DOHH2 (cell line): ENCODE measurements around the gene PCYT2.

ENCODE experiments used
- H3F3A ChIP-seq: fragments of 200-600 bp; sonication (generic), shearing (Covaris generic); 2 replicates; pipeline ENCODE4 v1.6.0; 2016; ENCODE audit warnings: antibody characterized with exemption, mild to moderate bottlenecking; ENCODE audit not compliant: control insufficient read depth, insufficient read depth
- H3K27ac ChIP-seq: fragments of 200-600 bp; sonication (generic); 2 replicates; pipeline ENCODE4 v1.5.1; 2014; ENCODE audit warnings: low read depth, mild to moderate bottlenecking, low read length, moderate library complexity
- H3K27me3 ChIP-seq: fragments of 200-600 bp; sonication (generic); 2 replicates; pipeline ENCODE4 v1.6.1; 2014; ENCODE audit warnings: mild to moderate bottlenecking, low read length, mixed read lengths; ENCODE audit not compliant: control insufficient read depth
- H3K36me3 ChIP-seq: fragments of 200-600 bp; sonication (generic); 2 replicates; pipeline ENCODE4 v1.6.1; 2014; ENCODE audit warnings: mild to moderate bottlenecking, low read length, moderate library complexity, mixed read lengths; ENCODE audit not compliant: control insufficient read depth
- H3K4me1 ChIP-seq: fragments of 200-600 bp; sonication (generic); 2 replicates; pipeline ENCODE4 v1.6.1; 2014; ENCODE audit warnings: mild to moderate bottlenecking, low read length, mixed read lengths; ENCODE audit not compliant: control insufficient read depth
- H3K4me2 ChIP-seq: fragments of 200-600 bp; sonication (generic); 2 replicates; pipeline ENCODE4 v1.6.0; 2014; ENCODE audit warnings: mild to moderate bottlenecking, low read length, moderate library complexity
- H3K4me3 ChIP-seq: fragments of 200-600 bp; sonication (generic); 2 replicates; pipeline ENCODE4 v1.5.1; 2014; ENCODE audit warnings: mild to moderate bottlenecking, low read length, mixed read lengths
- H3K79me2 ChIP-seq: fragments of 200-600 bp; sonication (generic); 2 replicates; pipeline ENCODE4 v1.6.1; 2014; ENCODE audit warnings: mild to moderate bottlenecking, low read length, mixed read lengths; ENCODE audit not compliant: control insufficient read depth
- H3K9me2 ChIP-seq: fragments of 200-600 bp; sonication (generic); replicated peaks from 2 replicates; pipeline ENCODE4 v1.6.1; 2014; ENCODE audit warnings: mild to moderate bottlenecking, low read length, mixed read lengths; ENCODE audit not compliant: control insufficient read depth
- H3K9me3 ChIP-seq: fragments of 200-600 bp; sonication (generic); 2 replicates; pipeline ENCODE4 v1.6.1; 2014; ENCODE audit warnings: antibody characterized with exemption, low read length, mixed read lengths; ENCODE audit not compliant: control insufficient read depth, insufficient read depth
- H4K20me1 ChIP-seq: fragments of 200-600 bp; sonication (generic); 2 replicates; pipeline ENCODE4 v1.6.0; 2014; ENCODE audit warnings: low read depth, mild to moderate bottlenecking, antibody characterized with exemption, low read length, moderate library complexity; ENCODE audit not compliant: control insufficient read depth, insufficient read depth
- CTCF ChIP-seq: fragments of 200-600 bp; sonication (generic); IDR thresholded peaks from one replicate; pipeline ENCODE4 v1.5.1; 2014; ENCODE audit warnings: antibody characterized with exemption, mild to moderate bottlenecking, low read depth, low read length; ENCODE audit not compliant: poor library complexity, severe bottlenecking
- EZH2phosphoT487 ChIP-seq: fragments of 200-600 bp; sonication (generic); IDR thresholded peaks from 2 replicates; pipeline ENCODE4 v1.6.1; 2017; ENCODE audit warnings: borderline replicate concordance, mild to moderate bottlenecking, antibody characterized with exemption, low read length, moderate library complexity, mixed read lengths

The PCYT2 gene

GRCh38 chr17:81888105-81888987 lies 22.9 kb downstream of the PCYT2 start:
- Histone ChIP-seq H3K36me3 (peaks cover 79% of the 10 kb centered on the region), H3K4me3 (no peak overlapping the region), H3K9me2 (no peaks in the 10 kb centered on the region), H3K4me2 (0 out of 2 replicates have a peak overlapping the region, but pooled peaks have one; percentile 93), H3K79me2 (peaks cover 88% of the 10 kb centered on the region), H3K27me3 (no peaks in the 10 kb centered on the region), H3K9me3 (no peaks in the 10 kb centered on the region), H4K20me1 (peaks cover 9% of the 10 kb centered on the region), H3K4me1 (peaks cover 26% of the 10 kb centered on the region), H3F3A (peaks cover 15% of the 10 kb centered on the region), H3K27ac (no peak overlapping the region)
- no peak for TF ChIP-seq EZH2phosphoT487
- TF ChIP-seq CTCF = no peak

- TF ChIP-seq CTCF = no peak
- Histone ChIP-seq H3K27ac (no peak overlapping the region), H3K4me2 (no peak overlapping the region)
Measured at GRCh38 chr17:81885869-81886548, 25.2 kb downstream of the PCYT2 start.

GRCh38 chr17:81885454-81885853 lies 25.7 kb downstream of the PCYT2 start:
- Histone ChIP-seq H3K27ac (no peak overlapping the region), H3K79me2 (peaks cover 68% of the 10 kb centered on the region), H3K4me2 (no peak overlapping the region), H3K4me3 (no peak overlapping the region), H3F3A (peaks cover 15% of the 10 kb centered on the region), H3K4me1 (peaks cover 16% of the 10 kb centered on the region), H3K36me3 (peaks cover 91% of the 10 kb centered on the region), H3K9me2 (no peaks in the 10 kb centered on the region), H4K20me1 (peaks cover 7% of the 10 kb centered on the region), H3K9me3 (no peaks in the 10 kb centered on the region), H3K27me3 (no peaks in the 10 kb centered on the region)
- TF ChIP-seq CTCF (no peak), EZH2phosphoT487 (no peak)

More at GRCh38 chr17:81885869-81886548, 25.2 kb downstream of the PCYT2 start:
- peaks cover 91% of the 10 kb centered on the region for H3K36me3 ChIP-seq
- H3K4me3 ChIP-seq = no peak overlapping the region
- H3K27me3 ChIP-seq = no peaks in the 10 kb centered on the region
- peaks cover 16% of the 10 kb centered on the region for H3K4me1 ChIP-seq
- H3K79me2 ChIP-seq = peaks cover 74% of the 10 kb centered on the region
- H3K9me3 ChIP-seq = no peaks in the 10 kb centered on the region
- H3F3A ChIP-seq = peaks cover 14% of the 10 kb centered on the region
- no peaks in the 10 kb centered on the region for H3K9me2 ChIP-seq
- H4K20me1 ChIP-seq = peaks cover 9% of the 10 kb centered on the region
